ENCODE measurements around the gene PLPPR3.

DNA sequence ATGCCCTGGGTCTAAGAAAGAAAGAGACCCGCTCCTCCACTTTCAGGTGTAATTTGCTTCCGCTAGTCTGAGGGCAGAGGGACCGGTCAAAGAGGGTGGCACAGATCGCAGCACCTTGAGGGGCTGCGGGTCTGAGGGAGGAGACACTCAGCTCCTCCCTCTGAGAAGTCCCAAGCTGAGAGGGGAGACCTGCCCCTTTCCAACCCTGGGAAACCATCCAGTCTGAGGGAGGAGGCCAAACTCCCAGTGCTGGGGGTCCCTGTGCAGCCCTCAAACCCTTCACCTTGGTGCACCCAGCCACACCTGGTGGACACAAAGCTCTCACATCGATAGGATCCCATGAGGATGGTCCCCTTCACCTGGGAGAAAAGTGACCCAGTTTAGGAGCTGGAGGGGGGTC is 57.9 kb downstream of the PLPPR3 start:
- TF ChIP-seq, protein P1, sequence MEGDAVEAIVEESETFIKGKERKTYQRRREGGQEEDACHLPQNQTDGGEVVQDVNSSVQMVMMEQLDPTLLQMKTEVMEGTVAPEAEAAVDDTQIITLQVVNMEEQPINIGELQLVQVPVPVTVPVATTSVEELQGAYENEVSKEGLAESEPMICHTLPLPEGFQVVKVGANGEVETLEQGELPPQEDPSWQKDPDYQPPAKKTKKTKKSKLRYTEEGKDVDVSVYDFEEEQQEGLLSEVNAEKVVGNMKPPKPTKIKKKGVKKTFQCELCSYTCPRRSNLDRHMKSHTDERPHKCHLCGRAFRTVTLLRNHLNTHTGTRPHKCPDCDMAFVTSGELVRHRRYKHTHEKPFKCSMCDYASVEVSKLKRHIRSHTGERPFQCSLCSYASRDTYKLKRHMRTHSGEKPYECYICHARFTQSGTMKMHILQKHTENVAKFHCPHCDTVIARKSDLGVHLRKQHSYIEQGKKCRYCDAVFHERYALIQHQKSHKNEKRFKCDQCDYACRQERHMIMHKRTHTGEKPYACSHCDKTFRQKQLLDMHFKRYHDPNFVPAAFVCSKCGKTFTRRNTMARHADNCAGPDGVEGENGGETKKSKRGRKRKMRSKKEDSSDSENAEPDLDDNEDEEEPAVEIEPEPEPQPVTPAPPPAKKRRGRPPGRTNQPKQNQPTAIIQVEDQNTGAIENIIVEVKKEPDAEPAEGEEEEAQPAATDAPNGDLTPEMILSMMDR (optimal IDR thresholded peaks at IDR 0.05 in 1 of 3, IDR thresholded peaks at IDR 0.05 in 1 of 3, conservative IDR thresholded peaks at IDR 0.05 in 1 of 3; ENCODE audit: extremely low read depth in 1 of 3, insufficient read depth in 2 of 3, low read length in 3 of 3): no peak
- no peak for TF ChIP-seq EZH2 (IDR thresholded peaks at IDR 0.05; ENCODE audit: low read length)

Measured in keratinocyte (primary cell).